Thoracic aorta (tissue), 2 donors: ENCODE measurements around the gene PRKCZ. TPM values are rescaled to one million over a fixed set of nuclear protein-coding genes. Genes with fewer than 3 reads are reported as not detected.

Experiments used
- ATAC-seq: fragments of 150-250 bp; one replicate; pipeline ENCODE4 v1.8.0; 2017; ENCODE audit warnings: low read depth; ENCODE audit not compliant: insufficient number of reproducible peaks, low FRiP score
- DNase-seq: peaks from one replicate; pipeline ENCODE4 v3.0.0-alpha.2; 2020; ENCODE audit warnings: low spot score
- H3K27ac ChIP-seq, 2 donors: fragments of 200-600 bp; sonication (generic); 1 replicate in 1 of 2; 2 replicates in 1 of 2; pipeline ENCODE4 v1.5.1; 2016; ENCODE audit warnings: mild to moderate bottlenecking in 2 of 2, moderate library complexity in 2 of 2
- H3K27me3 ChIP-seq: fragments of 200-600 bp; sonication (generic); replicated peaks from 2 replicates; pipeline ENCODE4 v1.6.0; 2016; ENCODE audit warnings: mild to moderate bottlenecking; ENCODE audit not compliant: insufficient read depth
- H3K36me3 ChIP-seq: fragments of 200-600 bp; sonication (generic); one replicate; pipeline ENCODE4 v1.5.1; 2016
- H3K4me1 ChIP-seq, 2 donors: fragments of 200-600 bp; sonication (generic); 1 replicate in 1 of 2; 2 replicates in 1 of 2; pipeline versions ENCODE4 v1.5.1 to v1.6.0; 2016; ENCODE audit warnings: low read depth in 2 of 2, mild to moderate bottlenecking in 1 of 2; ENCODE audit not compliant: control insufficient read depth in 1 of 2
- H3K4me3 ChIP-seq: fragments of 200-600 bp; sonication (generic); 2 replicates; pipeline ENCODE4 v1.5.1; 2016; ENCODE audit warnings: mild to moderate bottlenecking
- H3K9me3 ChIP-seq: fragments of 200-600 bp; sonication (generic); 2 replicates; pipeline ENCODE4 v1.5.1; 2016
- total RNA-seq, 2 donors: library from RNA; depleted of rRNA; stranded (reverse); fragments of >200 nt; gene quantifications; one replicate each; pipeline versions ENCODE4 v1.1.0 to v1.2.3, GENCODE V29; 2016
- TF ChIP-seq, protein P1 (sequence below): fragments of 200-600 bp; sonication (generic); IDR thresholded peaks from one replicate; pipeline ENCODE4 v1.5.1; 2019; ENCODE audit warnings: antibody characterized with exemption

Gene PRKCZ
- total RNA-seq, 2 donors from 2014 or later, result 0.68 TPM; not detected in 1

- no peaks in the 10 kb centered on the region for H3K27me3 ChIP-seq
- DNase-seq, result no peak
- no peaks in the 10 kb centered on the region for H3K4me1 ChIP-seq
- TF ChIP-seq, protein P1, sequence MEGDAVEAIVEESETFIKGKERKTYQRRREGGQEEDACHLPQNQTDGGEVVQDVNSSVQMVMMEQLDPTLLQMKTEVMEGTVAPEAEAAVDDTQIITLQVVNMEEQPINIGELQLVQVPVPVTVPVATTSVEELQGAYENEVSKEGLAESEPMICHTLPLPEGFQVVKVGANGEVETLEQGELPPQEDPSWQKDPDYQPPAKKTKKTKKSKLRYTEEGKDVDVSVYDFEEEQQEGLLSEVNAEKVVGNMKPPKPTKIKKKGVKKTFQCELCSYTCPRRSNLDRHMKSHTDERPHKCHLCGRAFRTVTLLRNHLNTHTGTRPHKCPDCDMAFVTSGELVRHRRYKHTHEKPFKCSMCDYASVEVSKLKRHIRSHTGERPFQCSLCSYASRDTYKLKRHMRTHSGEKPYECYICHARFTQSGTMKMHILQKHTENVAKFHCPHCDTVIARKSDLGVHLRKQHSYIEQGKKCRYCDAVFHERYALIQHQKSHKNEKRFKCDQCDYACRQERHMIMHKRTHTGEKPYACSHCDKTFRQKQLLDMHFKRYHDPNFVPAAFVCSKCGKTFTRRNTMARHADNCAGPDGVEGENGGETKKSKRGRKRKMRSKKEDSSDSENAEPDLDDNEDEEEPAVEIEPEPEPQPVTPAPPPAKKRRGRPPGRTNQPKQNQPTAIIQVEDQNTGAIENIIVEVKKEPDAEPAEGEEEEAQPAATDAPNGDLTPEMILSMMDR, result no peak
- no peaks in the 10 kb centered on the region for H3K9me3 ChIP-seq
- no peak overlapping the region for H3K4me3 ChIP-seq
- H3K27ac ChIP-seq, result no peak overlapping the region
- H3K36me3 ChIP-seq, result no peaks in the 10 kb centered on the region
- no peak for ATAC-seq
These were observed 117.9 kb downstream of the PRKCZ start for GRCh38 chr1:2168090-2168489.

DNA sequence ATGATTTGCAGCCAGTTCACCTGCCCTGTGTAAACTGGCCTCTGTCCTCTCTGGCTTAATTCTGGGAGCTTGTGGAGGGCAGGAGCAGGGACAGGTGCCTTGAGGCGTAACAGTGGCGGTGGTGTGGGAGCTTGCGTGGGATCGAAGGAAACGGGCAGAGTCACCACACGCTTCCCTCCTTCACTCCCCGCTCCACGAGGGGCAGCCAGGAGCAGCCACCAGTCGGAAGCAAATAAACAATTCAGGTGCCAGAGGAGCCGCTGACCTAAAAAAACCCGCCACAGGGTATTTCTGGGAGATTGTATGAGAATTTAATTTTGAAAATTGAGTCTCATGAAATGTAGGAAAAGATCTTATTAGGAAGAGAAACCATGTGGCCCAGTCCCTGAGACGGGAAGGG lies 118.3 kb downstream of the PRKCZ start:
- TF ChIP-seq, protein P1, result no peak
- no peak overlapping the region for H3K27ac ChIP-seq
- DNase-seq (no peak), ATAC-seq (no peak)
- no peaks in the 10 kb centered on the region for H3K4me1 ChIP-seq
- H3K9me3 ChIP-seq, result no peaks in the 10 kb centered on the region
- H3K4me3 ChIP-seq, result no peak overlapping the region
- no peaks in the 10 kb centered on the region for H3K27me3 ChIP-seq
- H3K36me3 ChIP-seq, result no peaks in the 10 kb centered on the region

DNA sequence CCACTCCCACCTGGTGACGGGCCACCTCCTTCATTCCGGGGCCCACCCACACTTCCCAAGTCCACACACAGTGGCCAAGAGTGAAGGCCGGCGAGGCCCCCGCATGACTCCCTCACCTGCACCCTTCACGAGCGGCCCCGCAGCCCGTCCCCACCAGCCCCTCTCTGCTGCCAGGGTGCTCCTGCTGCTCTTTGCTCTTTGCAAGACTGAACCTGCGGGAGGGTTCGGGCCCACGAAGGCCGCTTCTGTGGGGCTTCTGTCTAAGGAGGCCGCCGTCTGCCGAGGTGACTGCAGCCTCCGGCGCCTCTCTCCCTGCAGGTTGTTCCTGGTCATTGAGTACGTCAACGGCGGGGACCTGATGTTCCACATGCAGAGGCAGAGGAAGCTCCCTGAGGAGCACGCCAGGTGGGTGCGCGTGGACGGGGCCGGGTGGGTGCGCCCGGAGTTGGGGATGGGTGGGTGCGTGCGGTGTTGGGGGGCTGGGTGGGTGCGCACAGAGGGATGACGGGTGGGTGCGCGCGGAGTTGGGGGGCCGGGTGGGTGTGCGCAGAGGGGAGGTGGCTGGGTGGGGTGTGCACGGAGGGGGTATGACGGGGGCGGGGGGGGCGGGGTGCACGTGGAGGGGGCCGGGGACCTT lies 119.1 kb downstream of the PRKCZ start:
- TF ChIP-seq, protein P1, result no peak
- Histone ChIP-seq H3K36me3 (no peaks in the 10 kb centered on the region), H3K27ac (no peak overlapping the region), H3K4me1 (no peaks in the 10 kb centered on the region), H3K27me3 (no peaks in the 10 kb centered on the region), H3K9me3 (no peaks in the 10 kb centered on the region), H3K4me3 (no peak overlapping the region)
- no peak for DNase-seq
- no peak for ATAC-seq

DNA sequence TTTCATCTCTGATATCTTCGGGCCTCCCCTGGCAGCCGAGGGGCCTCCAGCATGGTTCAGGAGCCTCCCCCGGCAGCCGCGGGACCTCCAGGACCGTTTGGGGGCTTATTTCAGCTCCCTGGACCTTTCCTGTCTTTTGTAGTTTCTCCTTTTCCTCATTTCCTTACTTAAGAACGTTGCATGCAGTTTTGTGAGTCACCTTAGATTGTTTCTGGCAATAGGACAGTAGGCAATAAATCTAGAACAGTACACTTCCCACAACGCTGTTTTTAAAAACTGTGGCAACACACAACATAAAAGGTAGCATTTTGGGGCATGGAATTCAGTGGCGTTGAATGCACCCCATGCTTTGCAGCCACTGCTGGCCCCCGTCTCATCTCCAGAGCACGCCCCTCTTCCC lies 120.0 kb downstream of the PRKCZ start:
- no peak overlapping the region for H3K27ac ChIP-seq
- H3K4me3 ChIP-seq, result no peak overlapping the region
- TF ChIP-seq, protein P1, result no peak
- H3K27me3 ChIP-seq, result no peaks in the 10 kb centered on the region
- no peaks in the 10 kb centered on the region for H3K9me3 ChIP-seq
- H3K4me1 ChIP-seq, result no peaks in the 10 kb centered on the region
- DNase-seq (no peak), ATAC-seq (no peak)
- H3K36me3 ChIP-seq, result no peaks in the 10 kb centered on the region

GRCh38 chr1:2172012-2172411 lies 121.8 kb downstream of the PRKCZ start:
- Histone ChIP-seq H3K36me3 (no peaks in the 10 kb centered on the region), H3K9me3 (no peaks in the 10 kb centered on the region), H3K4me3 (no peak overlapping the region), H3K4me1 (no peaks in the 10 kb centered on the region), H3K27me3 (no peaks in the 10 kb centered on the region), H3K27ac (no peak overlapping the region)
- TF ChIP-seq, protein P1, result no peak
- no peak for DNase-seq
- no peak for ATAC-seq
